Measurements from ENCODE around the gene ADGRB2.

Gene ADGRB2

GRCh38 chr1:31782421-31783410 is 18.6 kb upstream of the ADGRB2 start:
- DNase-seq = no peak

DNA sequence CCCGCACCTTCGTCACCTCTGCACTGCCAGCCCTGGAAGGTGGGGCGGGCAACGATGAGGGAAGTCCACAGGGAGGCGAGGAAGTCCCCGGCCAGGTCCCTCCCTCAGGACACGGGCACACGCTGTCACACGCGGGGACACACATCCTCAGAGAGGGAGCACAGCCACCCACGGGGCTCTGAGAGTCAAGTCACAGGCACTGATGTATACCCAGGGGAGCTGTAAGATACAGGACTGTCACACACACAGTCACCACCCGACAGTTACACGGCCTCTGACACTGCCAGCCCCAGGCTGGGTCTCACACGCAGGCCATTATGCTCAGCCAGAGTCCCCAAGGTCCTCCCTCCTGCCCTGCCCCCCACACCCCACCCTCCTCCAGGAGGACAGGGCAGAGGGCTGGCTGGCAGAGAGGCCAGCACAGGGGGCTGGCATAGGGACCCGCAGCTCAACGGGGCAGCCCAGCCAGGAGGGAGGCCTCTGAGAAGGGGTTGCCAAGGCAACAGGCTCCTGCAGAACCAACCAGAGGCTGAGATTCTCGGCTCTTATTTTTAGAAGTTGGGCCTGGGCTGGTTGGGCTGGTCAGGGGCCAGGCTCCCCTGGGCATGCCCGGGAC is 17.7 kb upstream of the ADGRB2 start:
- no peak for DNase-seq

DNA sequence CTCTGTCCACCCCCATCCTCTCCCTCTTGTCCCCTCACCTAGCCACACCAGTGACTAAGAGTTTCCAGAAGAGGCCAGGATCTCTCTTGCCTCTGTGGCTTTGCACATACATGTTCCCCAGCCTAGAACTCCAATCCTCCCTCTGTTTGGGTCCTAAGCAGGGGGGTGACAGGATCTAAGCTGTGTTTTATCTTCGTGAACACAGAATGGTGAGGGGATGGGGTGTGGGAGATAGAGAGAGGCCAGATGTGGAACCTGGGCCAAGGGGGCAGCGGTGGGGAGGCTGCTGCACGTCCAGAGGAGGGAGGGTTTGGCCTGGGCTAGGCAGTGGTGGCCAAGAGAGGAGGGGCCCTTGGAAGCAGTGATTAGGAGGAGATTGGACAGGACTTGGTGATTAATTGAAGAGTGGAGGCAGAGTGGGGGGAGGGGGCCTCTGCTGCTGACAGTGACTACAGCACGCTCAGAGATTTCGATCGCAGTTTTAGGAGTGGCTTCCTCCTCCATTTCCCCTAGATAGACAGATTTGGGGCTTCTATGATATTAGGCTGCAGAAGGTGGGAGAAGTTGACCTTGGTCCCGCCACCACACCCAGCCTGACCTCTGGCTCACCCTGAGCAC is 17.1 kb upstream of the ADGRB2 start:
- DNase-seq = no peak

DNA sequence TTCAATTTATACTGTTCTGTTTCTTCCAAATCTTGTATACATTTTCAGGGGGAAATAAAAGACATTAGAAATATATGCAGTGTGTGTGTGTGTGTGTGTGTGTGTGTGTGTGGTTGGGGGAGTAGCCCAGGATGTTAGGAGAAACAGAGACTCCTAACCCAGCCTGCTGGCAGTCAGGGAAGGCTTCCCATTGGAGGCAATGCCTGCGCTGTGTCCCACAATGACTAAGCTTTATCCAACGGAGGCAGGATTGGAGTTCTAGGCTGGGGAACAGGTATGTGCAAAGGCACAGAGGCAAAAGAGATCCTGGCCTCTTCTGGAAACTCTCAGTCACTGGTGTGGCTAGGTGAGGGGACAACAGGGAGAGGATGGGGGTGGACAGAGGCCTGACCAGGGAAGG is 16.5 kb upstream of the ADGRB2 start:
- no peak for DNase-seq

DNA sequence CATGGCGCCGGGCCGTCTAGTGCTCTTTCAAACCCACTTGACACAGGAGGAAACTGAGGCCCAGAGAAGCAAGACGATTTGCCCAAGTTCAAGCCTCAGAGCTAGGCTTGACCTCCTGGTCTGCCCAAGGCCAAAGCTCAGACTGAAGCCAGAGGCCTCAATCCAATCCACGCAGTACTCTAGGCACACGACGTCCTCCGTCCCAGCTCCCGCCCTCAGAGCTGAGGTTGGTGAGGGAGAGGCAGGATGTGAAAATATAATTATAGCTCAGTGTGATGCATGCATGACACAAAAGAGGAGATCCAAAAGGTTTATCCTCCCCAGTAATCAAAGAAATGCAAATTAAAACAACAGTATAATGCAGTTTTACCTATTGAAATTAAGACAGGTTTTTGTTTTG is 15.5 kb upstream of the ADGRB2 start:
- DNase-seq = no peak

DNA sequence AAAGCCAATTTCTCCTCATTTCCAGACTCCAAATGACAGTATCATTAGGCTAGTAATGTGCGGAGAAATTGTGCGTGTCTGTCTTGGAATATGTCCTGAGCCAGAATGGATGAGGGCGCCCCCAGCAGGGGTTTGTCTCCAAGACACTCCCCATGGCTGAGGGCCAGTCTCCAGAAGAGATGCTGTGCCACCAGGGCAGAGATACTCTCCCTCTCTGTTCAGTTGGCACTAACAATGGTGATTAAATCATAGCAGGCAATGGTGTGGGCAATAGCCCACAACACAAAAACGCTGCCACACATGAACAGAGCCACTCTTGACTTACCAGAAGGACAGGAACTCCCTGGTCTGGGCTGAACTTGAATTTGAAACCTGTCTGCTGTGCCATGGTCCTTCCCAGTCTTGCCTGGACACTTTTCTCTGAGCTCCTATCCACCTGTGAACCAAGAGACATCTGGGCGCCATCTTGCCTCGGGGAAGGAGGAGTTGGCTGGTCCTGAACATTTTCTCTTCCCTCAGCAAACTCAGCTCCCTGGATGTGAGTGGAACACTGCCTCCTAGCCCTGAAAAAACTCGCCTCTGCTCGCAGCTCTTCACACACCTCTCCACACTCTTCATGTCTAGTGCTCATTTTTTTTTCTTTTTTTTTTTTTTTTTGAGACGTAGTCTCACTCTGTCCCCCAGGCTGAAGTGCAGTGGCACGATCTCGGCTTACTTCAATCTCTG is 14.8 kb upstream of the ADGRB2 start:
- DNase-seq = no peak

- DNase-seq = no peak
These were observed 12.4 kb upstream of the ADGRB2 start for GRCh38 chr1:31776516-31776915.

- DNase-seq = no peak
These were observed 11.9 kb upstream of the ADGRB2 start for GRCh38 chr1:31776032-31776431.

DNA sequence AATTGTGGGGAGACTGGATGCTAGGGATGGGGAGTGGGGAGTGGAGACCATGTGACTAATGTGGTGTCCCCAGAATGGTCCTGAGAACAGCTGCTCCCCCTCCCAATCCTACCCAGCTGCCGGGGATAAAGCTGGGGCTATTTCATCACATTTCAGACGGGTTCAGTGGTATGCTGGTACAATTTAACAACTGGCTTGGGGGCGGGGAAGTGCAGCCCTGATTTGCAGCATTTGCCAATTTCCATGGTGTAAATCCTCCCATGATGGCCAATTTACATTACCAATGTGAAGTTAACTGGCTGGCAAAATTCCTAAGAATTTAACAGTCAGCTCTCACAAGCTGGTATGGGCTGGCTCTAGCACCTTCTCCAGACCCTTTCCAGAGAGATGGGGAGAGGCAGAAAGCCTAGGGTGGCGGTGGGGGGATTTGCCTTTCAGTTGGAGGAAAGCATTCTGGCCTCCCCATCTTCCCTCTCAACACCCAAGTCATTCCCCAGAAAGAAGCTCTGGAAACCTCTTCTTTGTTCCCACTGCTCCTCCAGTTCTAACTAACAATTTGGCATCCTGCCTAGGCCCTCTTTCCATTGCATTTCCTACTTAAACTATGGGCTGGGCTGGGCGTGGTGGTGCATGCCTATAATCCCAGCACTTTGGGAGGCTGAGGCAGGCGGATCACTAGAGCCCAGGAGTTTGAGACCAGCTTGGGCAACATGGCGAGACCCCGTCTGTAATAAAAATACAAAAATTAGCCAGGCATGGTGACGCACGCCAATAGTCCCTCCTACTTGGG is 11.3 kb upstream of the ADGRB2 start:
- no peak for DNase-seq

- no peak for DNase-seq
These were observed 10.4 kb upstream of the ADGRB2 start for GRCh38 chr1:31774495-31774894.

GRCh38 chr1:31773861-31774260 is 9.7 kb upstream of the ADGRB2 start:
- no peak for DNase-seq

- no peak for DNase-seq
These were observed 8.6 kb upstream of the ADGRB2 start for GRCh38 chr1:31772669-31773248.

GRCh38 chr1:31771891-31772668 is 7.9 kb upstream of the ADGRB2 start:
- peak; percentile 48 for DNase-seq

- DNase-seq = no peak
These were observed 5.7 kb upstream of the ADGRB2 start for GRCh38 chr1:31769720-31770390.

GRCh38 chr1:31768939-31769704 is 5.0 kb upstream of the ADGRB2 start:
- no peak for DNase-seq

- no peak for DNase-seq
These were observed 4.3 kb upstream of the ADGRB2 start for GRCh38 chr1:31768407-31768907.

DNA sequence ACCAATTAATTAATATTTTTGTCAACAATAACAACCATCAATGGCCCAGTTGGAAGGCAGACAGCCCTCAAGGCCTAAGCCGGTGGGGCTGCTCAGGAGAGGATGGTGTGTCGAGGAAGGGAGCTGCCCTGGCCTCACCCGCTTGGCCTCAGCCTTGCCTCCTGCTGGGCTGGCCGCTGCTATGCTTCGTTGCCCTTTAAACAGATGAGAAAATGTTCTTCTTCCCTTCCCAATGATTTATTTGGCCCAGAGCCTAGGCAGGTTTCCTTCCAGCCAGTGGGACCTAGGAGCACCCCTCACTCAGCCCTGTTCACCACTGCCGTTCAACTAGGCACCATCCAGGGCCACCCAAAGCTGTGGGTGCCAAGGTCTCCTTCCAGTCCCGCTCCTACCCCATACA is 3.1 kb upstream of the ADGRB2 start:
- DNase-seq = no peak

GRCh38 chr1:31765516-31765915 is 1.4 kb upstream of the ADGRB2 start:
- no peak for DNase-seq

- no peak for DNase-seq
These were observed 914 bp upstream of the ADGRB2 start for GRCh38 chr1:31765041-31765467.
